IPS-18c (cell line): ENCODE data around the gene EIF3K.

Experiments used
- H3K4me3 ChIP-seq: 2 replicates; pipeline ENCODE4 v1.7.0; 2013; ENCODE audit warnings: low read depth, mild to moderate bottlenecking, low read length, moderate library complexity; ENCODE audit not compliant: insufficient read depth
- H3K9me3 ChIP-seq: one replicate; pipeline ENCODE4 v1.6.1; 2013; ENCODE audit warnings: mild to moderate bottlenecking, low read length, moderate library complexity; ENCODE audit not compliant: control insufficient read depth, insufficient read depth

EIF3K gene

DNA sequence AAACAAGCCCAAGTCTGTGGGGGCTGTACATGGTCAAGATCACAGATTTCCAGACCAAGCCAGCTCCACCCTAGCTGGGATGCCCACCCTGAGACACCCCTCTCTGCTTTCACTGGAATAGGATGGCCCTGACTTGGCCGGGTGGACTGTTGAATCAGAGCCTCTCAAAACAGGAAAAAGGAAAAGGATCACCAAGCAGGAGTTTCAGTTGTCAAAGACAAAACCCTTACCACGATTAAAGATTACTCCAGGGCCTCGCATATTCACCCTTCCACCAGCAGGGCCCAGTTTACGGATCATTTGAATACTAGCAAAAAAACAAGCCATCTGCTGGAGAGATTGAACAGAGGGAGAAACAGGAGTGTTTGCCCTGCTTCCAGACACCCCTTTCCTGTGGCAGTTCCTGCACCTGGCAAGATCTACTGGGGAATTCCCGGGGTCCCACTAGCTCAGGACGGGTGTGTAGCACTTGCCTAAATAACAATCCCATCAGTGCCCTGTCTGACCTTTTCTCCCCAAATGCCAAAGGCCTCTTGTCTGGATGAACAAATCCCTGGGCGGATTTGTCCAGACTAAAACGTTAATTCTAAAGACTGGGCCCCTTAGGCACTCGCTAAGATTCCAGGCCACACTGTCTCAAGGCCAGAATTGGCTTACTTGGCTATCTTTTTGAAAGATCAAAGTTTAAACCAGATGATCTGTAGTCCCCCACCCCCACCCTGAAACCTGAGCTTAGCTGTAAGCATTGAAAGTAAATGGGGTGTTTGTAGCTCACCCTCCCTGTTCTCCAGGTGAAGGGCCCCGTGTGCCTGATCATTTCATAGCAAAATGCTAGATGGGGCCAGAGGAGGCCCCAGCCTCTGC, 66.9 kb downstream of the EIF3K start:
- Histone ChIP-seq H3K9me3 (peaks cover 2% of the 10 kb centered on the region), H3K4me3 (no peak overlapping the region; the same call in 1 of the 2 replicates)

DNA sequence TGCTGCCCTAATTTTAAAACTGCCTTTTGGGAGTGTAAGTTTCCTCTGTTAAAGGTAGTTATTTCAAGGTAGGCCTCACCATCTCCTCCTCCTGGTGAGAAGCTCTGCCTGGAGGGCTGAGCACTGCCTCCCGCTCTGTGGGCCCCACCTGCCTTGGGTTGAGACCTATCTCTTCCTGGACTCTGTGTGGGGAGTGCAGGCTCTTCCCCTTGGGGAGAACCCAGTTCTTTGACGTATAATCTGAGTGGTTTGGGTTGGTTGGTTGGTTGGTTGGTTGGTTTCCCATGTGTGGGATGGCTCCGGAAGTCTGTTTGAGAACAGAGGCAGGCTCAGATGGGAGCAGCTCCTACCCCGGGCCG, 67.5 kb downstream of the EIF3K start:
- Histone ChIP-seq H3K9me3 (peaks cover 2% of the 10 kb centered on the region), H3K4me3 (peak overlapping the region; percentile 15; the same call in 1 of the 2 replicates)
